Coronary artery (tissue), 2 donors: ENCODE results near the gene USF2.

ENCODE experiments used
- DNase-seq: peaks from one replicate; pipeline ENCODE4 v3.0.0-alpha.2; 2017; ENCODE audit warnings: low spot score
- H3K27ac ChIP-seq, 2 donors: fragments of 200-600 bp; sonication (generic); one replicate each; pipeline ENCODE4 v1.5.1; 2016 to 2019
- H3K4me3 ChIP-seq: fragments of 200-600 bp; sonication (generic); 2 replicates; pipeline ENCODE4 v1.5.1; 2016; ENCODE audit warnings: mild to moderate bottlenecking, moderate library complexity
- TF ChIP-seq, protein P1 (sequence below): fragments of 200-600 bp; sonication (generic); IDR thresholded peaks from one replicate; pipeline ENCODE4 v1.5.1; 2019; ENCODE audit warnings: antibody characterized with exemption

USF2 gene

GRCh38 chr19:35290381-35291127 is 21.8 kb downstream of the USF2 start:
- Histone ChIP-seq H3K27ac (no peak overlapping the region), H3K4me3 (no peak overlapping the region)
- TF ChIP-seq, protein P1, sequence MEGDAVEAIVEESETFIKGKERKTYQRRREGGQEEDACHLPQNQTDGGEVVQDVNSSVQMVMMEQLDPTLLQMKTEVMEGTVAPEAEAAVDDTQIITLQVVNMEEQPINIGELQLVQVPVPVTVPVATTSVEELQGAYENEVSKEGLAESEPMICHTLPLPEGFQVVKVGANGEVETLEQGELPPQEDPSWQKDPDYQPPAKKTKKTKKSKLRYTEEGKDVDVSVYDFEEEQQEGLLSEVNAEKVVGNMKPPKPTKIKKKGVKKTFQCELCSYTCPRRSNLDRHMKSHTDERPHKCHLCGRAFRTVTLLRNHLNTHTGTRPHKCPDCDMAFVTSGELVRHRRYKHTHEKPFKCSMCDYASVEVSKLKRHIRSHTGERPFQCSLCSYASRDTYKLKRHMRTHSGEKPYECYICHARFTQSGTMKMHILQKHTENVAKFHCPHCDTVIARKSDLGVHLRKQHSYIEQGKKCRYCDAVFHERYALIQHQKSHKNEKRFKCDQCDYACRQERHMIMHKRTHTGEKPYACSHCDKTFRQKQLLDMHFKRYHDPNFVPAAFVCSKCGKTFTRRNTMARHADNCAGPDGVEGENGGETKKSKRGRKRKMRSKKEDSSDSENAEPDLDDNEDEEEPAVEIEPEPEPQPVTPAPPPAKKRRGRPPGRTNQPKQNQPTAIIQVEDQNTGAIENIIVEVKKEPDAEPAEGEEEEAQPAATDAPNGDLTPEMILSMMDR: no peak
- DNase-seq: no peak

DNA sequence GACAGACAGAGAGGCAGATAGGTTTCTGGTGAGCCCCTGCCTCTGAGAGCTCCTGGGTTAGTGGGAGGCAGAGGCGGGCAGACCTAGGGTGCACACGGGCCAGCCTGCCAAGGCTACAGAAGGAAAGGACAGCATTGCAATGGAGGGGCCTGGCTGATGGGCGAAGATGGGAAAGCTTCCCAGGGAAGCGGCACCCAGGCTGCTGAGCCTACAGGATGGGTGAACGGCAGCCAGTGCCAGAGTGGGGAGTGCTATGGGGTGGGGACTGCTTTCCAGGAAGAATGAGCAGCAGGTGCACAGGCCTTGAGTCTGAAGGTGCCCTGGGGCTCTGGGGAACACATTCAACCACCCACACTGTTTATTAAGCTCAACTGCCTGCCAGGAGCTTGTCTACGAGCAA is 22.5 kb downstream of the USF2 start:
- H3K4me3 ChIP-seq: no peak overlapping the region

GRCh38 chr19:35291916-35292315 is 23.2 kb downstream of the USF2 start, which contains the start of gene MAG:
TSS of gene MAG (plus strand) at chr19:35292161. CDS start at chr19:35295409, 3,248 bp downstream.
- Histone ChIP-seq H3K27ac (no peak within 1 kb of the TSS), H3K4me3 (no peak within 1 kb of the TSS)
- TF ChIP-seq, protein P1: no peak
- no peak for DNase-seq

More for the DNA sequence above, 22.5 kb downstream of the USF2 start:
- no peak overlapping the region for H3K27ac ChIP-seq
- TF ChIP-seq, protein P1: no peak
- no peak for DNase-seq

GRCh38 chr19:35292421-35293362 is 23.9 kb downstream of the USF2 start:
- Histone ChIP-seq H3K27ac (no peak overlapping the region), H3K4me3 (no peak overlapping the region)
- TF ChIP-seq, protein P1: no peak
- DNase-seq: no peak

- Histone ChIP-seq H3K4me3 (no peak overlapping the region), H3K27ac (no peak overlapping the region)
- no peak for DNase-seq
- TF ChIP-seq, protein P1: no peak
Observed at GRCh38 chr19:35293363-35293739, 24.6 kb downstream of the USF2 start.

DNA sequence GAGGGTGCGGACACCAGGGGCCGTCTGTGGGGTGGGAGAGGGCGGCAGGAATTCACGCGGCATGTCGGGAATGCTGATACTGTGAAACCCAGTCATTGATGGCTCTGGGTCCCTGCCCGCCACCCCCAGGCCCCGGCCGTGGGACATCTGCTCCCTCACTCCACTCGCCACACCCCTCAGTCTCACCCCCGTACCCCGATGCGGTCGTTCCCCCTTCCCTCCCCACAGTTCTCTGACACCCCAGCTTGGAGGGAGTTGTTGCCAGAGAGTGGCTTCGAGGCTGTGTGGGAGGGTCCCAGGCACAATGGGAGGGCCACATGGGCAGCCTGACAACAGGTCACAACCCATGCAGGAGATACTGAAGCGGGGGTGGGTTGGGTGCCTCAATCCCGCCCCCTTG is 25.0 kb downstream of the USF2 start:
- Histone ChIP-seq H3K27ac (no peak overlapping the region), H3K4me3 (no peak overlapping the region)
- TF ChIP-seq, protein P1: no peak
- no peak for DNase-seq
